Nephron (organoid): Measurements from ENCODE around the gene ZNF407.

ENCODE experiments used
- H3K27ac Mint-ChIP-seq, 3 experiments: 2 replicates each; pipeline ENCODE4 v1.8.0; 2020; ENCODE audit warnings: mixed read lengths in 3 of 3, mild to moderate bottlenecking in 2 of 3, moderate library complexity in 1 of 3
- H3K27me3 Mint-ChIP-seq: 2 replicates; pipeline ENCODE4 v1.8.0; 2021; ENCODE audit warnings: low read depth, mild to moderate bottlenecking, moderate library complexity, mixed read lengths
- H3K36me3 Mint-ChIP-seq: 2 replicates; pipeline ENCODE4 v1.8.0; 2020; ENCODE audit warnings: low read depth, mixed read lengths
- H3K4me1 Mint-ChIP-seq: 2 replicates; pipeline ENCODE4 v1.8.0; 2020; ENCODE audit warnings: mixed read lengths
- H3K4me3 Mint-ChIP-seq, 3 experiments: 2 replicates each; pipeline ENCODE4 v1.8.0; 2020; ENCODE audit warnings: mild to moderate bottlenecking in 3 of 3, mixed read lengths in 3 of 3, moderate library complexity in 2 of 3
- H3K9me3 Mint-ChIP-seq: 2 replicates; pipeline ENCODE4 v1.8.0; 2020; ENCODE audit warnings: mixed read lengths
- TF ChIP-seq, protein P1 (sequence below), 3 experiments: fragments of 200-600 bp; sonication (generic); IDR thresholded peaks; one replicate each; pipeline ENCODE4 v1.5.0; 2021; ENCODE audit warnings: antibody characterized with exemption in 3 of 3; ENCODE audit not compliant: unreplicated experiment in 3 of 3

ZNF407 gene

DNA sequence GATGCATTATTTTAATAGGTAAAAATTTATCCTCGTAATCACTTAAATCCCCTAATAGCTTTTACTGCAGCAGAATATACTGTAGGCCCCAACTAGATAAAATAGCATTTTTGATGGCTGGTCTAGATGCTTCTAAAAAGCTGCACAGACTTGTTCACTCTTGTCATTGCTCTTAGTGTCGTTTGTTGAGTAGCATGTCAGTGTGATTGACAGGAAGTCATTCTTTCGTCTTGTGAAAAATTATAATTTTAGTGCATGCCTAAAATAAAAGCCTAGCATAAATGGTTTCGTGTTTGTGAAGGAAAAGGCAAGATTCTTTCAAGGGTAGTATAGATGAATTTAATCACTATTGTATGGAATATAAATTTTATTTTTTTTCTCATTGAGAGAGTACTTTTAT is 336.3 kb downstream of the ZNF407 start:
- Mint-ChIP-seq H3K9me3 (no peaks in the 10 kb centered on the region), H3K4me1 (no peaks in the 10 kb centered on the region), H3K36me3 (peaks cover 8% of the 10 kb centered on the region), H3K4me3 (no peak overlapping the region), H3K27ac (no peak overlapping the region), H3K27me3 (no peaks in the 10 kb centered on the region)
- TF ChIP-seq, protein P1, sequence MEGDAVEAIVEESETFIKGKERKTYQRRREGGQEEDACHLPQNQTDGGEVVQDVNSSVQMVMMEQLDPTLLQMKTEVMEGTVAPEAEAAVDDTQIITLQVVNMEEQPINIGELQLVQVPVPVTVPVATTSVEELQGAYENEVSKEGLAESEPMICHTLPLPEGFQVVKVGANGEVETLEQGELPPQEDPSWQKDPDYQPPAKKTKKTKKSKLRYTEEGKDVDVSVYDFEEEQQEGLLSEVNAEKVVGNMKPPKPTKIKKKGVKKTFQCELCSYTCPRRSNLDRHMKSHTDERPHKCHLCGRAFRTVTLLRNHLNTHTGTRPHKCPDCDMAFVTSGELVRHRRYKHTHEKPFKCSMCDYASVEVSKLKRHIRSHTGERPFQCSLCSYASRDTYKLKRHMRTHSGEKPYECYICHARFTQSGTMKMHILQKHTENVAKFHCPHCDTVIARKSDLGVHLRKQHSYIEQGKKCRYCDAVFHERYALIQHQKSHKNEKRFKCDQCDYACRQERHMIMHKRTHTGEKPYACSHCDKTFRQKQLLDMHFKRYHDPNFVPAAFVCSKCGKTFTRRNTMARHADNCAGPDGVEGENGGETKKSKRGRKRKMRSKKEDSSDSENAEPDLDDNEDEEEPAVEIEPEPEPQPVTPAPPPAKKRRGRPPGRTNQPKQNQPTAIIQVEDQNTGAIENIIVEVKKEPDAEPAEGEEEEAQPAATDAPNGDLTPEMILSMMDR (IDR thresholded peaks at IDR 0.05; ENCODE audit: unreplicated experiment in 3 of 3), result no peak

DNA sequence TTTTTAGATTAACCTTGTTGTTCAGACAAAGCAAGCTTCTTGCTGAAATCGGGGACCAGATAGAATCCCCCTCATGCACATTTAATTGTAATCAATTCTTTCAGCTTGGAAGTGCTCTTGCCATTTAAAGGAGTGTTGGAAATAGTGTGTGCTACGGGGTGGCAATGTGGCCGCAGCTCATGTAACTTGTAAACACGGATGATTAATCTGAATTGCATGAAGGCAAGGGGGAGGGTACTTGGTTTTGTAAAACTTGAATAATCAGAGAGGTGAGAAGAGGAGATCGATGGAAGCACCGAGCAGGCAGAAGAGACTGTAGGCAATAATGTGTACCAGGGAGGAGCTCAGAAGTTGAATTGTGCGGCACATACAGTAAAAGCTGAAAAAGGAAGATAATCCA is 337.8 kb downstream of the ZNF407 start:
- Mint-ChIP-seq H3K27ac (no peak overlapping the region), H3K9me3 (no peaks in the 10 kb centered on the region), H3K27me3 (no peaks in the 10 kb centered on the region), H3K4me3 (no peak overlapping the region), H3K36me3 (peaks cover 8% of the 10 kb centered on the region), H3K4me1 (no peaks in the 10 kb centered on the region)
- TF ChIP-seq, protein P1 (IDR thresholded peaks at IDR 0.05; ENCODE audit: unreplicated experiment in 3 of 3), result no peak

DNA sequence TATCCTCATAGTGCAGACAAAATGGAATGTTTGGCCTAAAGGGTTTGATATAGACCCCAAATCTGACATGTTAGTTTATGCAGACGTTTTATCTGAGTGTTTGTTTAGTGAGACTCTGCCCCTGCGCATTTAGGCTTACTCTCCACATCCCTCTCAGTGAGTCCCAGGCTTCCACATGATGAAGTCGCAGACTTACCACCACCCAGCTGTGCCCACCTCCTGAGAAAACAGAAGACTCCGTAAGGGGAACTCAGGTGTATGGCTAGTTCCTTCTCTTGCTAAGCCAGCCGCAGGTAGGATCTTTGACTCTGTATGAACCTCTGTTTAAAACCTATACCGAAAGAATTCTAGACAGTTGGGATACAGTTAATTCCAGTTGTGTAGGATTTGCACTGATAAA is 338.7 kb downstream of the ZNF407 start:
- H3K27me3 Mint-ChIP-seq, result no peaks in the 10 kb centered on the region
- peaks cover 8% of the 10 kb centered on the region for H3K36me3 Mint-ChIP-seq
- no peak overlapping the region for H3K4me3 Mint-ChIP-seq
- H3K27ac Mint-ChIP-seq, result no peak overlapping the region
- H3K9me3 Mint-ChIP-seq, result no peaks in the 10 kb centered on the region
- TF ChIP-seq, protein P1 (IDR thresholded peaks at IDR 0.05; ENCODE audit: unreplicated experiment in 3 of 3), result no peak
- H3K4me1 Mint-ChIP-seq, result no peaks in the 10 kb centered on the region

DNA sequence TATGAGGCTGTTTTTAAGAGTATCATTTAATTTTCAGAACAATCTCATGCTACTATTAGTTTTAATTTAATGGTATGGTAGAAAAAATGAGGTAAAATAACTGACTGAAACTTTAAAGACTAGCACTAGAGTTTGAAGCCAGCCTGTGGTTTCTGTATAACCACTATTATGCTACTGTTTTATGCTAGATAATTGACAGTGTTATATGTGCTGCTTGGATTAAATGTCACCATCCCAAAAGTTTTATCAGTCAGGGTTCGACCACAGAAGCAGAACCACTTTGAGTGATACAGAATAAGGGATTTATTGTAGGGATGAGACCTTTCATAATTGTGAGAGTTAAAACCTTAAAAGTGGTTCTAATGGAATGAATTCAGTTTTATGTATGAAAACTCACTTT is 339.6 kb downstream of the ZNF407 start:
- no peak overlapping the region for H3K4me3 Mint-ChIP-seq
- no peaks in the 10 kb centered on the region for H3K4me1 Mint-ChIP-seq
- H3K27me3 Mint-ChIP-seq, result no peaks in the 10 kb centered on the region
- H3K9me3 Mint-ChIP-seq, result no peaks in the 10 kb centered on the region
- no peak overlapping the region for H3K27ac Mint-ChIP-seq
- peaks cover 8% of the 10 kb centered on the region for H3K36me3 Mint-ChIP-seq
- TF ChIP-seq, protein P1 (IDR thresholded peaks at IDR 0.05; ENCODE audit: unreplicated experiment in 3 of 3), result no peak

DNA sequence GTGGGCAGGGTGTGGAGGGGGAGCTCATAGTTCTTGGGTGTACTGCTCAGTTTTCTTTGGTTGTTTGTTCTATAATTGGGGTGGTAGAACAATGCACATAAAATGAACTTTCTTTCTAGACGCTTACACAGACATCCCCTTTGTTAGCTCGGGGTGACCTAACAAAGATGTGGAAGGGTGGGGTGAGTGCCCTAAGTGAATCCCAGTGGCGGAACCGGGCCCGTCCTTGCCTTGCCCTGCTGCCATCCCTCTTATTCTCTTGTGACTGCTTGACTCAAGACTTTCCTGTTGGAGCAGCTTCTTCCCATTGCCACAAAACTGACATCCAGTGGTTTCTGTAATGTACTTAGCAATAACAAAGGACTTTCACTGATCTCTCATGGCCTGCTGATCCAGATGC is 343.2 kb downstream of the ZNF407 start:
- Mint-ChIP-seq H3K36me3 (peaks cover 4% of the 10 kb centered on the region), H3K9me3 (no peaks in the 10 kb centered on the region), H3K4me3 (no peak overlapping the region), H3K27ac (no peak overlapping the region), H3K4me1 (no peaks in the 10 kb centered on the region), H3K27me3 (no peaks in the 10 kb centered on the region)
- TF ChIP-seq, protein P1 (IDR thresholded peaks at IDR 0.05; ENCODE audit: unreplicated experiment in 3 of 3), result no peak

DNA sequence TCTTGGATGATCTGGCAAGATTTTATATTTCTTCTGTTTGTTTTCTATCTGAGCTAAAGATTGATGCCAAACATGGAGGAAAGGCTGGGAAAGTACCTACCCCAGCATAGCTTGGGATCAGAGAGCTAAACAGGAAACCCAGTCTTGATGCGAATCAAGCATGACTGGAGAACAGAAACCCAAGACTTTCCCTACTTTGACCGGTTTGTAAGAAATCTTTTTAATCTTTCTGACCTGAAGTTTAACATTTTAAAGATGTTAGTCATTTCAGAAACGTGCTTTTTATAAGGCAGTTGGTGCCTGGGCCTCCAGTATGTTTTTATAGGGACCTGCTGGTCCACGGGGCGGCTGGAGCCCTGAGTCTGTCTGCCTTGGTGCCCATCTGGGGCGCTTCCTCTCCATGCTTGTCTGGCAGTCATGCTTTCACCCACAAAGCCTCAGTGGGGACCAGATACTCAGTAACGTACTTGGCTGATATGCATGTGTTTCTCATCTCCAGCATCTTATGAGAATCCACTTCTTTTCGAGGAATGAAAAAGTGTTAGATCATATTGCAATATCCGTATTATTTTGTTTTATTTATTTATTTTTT is 344.7 kb downstream of the ZNF407 start:
- no peaks in the 10 kb centered on the region for H3K9me3 Mint-ChIP-seq
- no peak overlapping the region for H3K4me3 Mint-ChIP-seq
- TF ChIP-seq, protein P1 (IDR thresholded peaks at IDR 0.05; ENCODE audit: unreplicated experiment in 3 of 3), result no peak
- H3K4me1 Mint-ChIP-seq, result no peaks in the 10 kb centered on the region
- no peaks in the 10 kb centered on the region for H3K27me3 Mint-ChIP-seq
- peaks cover 4% of the 10 kb centered on the region for H3K36me3 Mint-ChIP-seq
- H3K27ac Mint-ChIP-seq, result no peak overlapping the region
